Endothelial cell of umbilical vein (primary cell): ENCODE results near the gene FAM3C. TPM values are rescaled to one million over a fixed set of nuclear protein-coding genes. Genes with fewer than 3 reads are reported as not detected.

Source experiments
- BruUV-seq: library from RNA; stranded (reverse); fragments of 400-500 nt; replicated peaks from 2 replicates; lab custom pipeline; 2021; lab: Mats Ljungman, UMichigan
- CTCF ChIA-PET: fragments of 300-600, 350-600 bp; sonication (Branson Sonifier 250); formaldehyde crosslinking; loops from one replicate; lab custom pipeline; 2021; ENCODE audit warnings: antibody characterized with exemption, inconsistent platforms; lab: Charles Lee
- POLR2A ChIA-PET: fragments of 300-600, 350-600 bp; sonication (Branson Sonifier 250); formaldehyde crosslinking; loops from one replicate; lab custom pipeline; 2021; ENCODE audit warnings: antibody characterized with exemption, inconsistent platforms; lab: Charles Lee
- DNase-seq: peaks from one replicate; pipeline ENCODE4 v3.0.0-alpha.2; 2011; ENCODE audit warnings: low read depth, low spot score
- FAIRE-seq: peaks from 2 replicates; lab custom pipeline; 2011; peaks lifted over from hg19 to GRCh38; lab: Jason Lieb, UNC
- H2AFZ ChIP-seq: 2 replicates; pipeline ENCODE4 v1.6.0; 2012; ENCODE audit warnings: low read depth, low read length, control low read depth, inconsistent platforms
- H3K27ac ChIP-seq: 2 replicates; pipeline ENCODE4 v1.5.1; 2011; ENCODE audit warnings: low read depth, mild to moderate bottlenecking, control low read depth, low read length, moderate library complexity; ENCODE audit not compliant: insufficient read depth
- H3K27me3 ChIP-seq, 2 experiments: 2 replicates each; pipeline versions ENCODE4 v1.6.0 to v1.6.1; 2011; ENCODE audit warnings: low read length in 2 of 2, mixed read lengths in 1 of 2; ENCODE audit not compliant: control insufficient read depth in 2 of 2, insufficient read depth in 2 of 2
- H3K36me3 ChIP-seq, 2 experiments: 2 replicates in 1 of 2; 3 replicates in 1 of 2; pipeline ENCODE4 v1.5.1; 2011; ENCODE audit warnings: low read length in 2 of 2, mild to moderate bottlenecking in 1 of 2, moderate library complexity in 1 of 2; ENCODE audit not compliant: control insufficient read depth in 2 of 2, insufficient read depth in 2 of 2; ENCODE audit errors: extremely low read depth in 1 of 2
- H3K4me1 ChIP-seq: 3 replicates; pipeline ENCODE4 v1.5.1; 2011; ENCODE audit warnings: mild to moderate bottlenecking, low read length; ENCODE audit not compliant: control insufficient read depth, insufficient read depth; ENCODE audit errors: extremely low read depth
- H3K4me2 ChIP-seq: 2 replicates; pipeline ENCODE4 v1.6.1; 2011; ENCODE audit warnings: low read length, control low read depth, mixed read lengths; ENCODE audit not compliant: insufficient read depth
- H3K4me3 ChIP-seq, 3 experiments: fragments of 200-600 bp in 1 of 3; sonication (generic), shearing (Covaris generic) in 1 of 3; replicated peaks in 1 of 3; 2 replicates each; pipeline ENCODE4 v1.5.1; 2011 to 2016; ENCODE audit warnings: control low read depth in 3 of 3, low read length in 3 of 3, mild to moderate bottlenecking in 2 of 3, inconsistent platforms in 1 of 3, low read depth in 1 of 3, moderate library complexity in 1 of 3; ENCODE audit not compliant: insufficient read depth in 1 of 3
- H3K79me2 ChIP-seq: 2 replicates; pipeline ENCODE4 v1.6.0; 2012; ENCODE audit warnings: low read length, inconsistent platforms; ENCODE audit not compliant: control insufficient read depth, insufficient read depth
- H3K9ac ChIP-seq: replicated peaks from 2 replicates; pipeline ENCODE3; 2011; ENCODE audit warnings: low read length, control low read depth; ENCODE audit not compliant: insufficient read depth; ENCODE audit errors: extremely low read depth
- H3K9me1 ChIP-seq: replicated peaks from 3 replicates; pipeline ENCODE4 v1.6.0; 2011; ENCODE audit warnings: mild to moderate bottlenecking, low read length; ENCODE audit not compliant: control insufficient read depth, insufficient read depth; ENCODE audit errors: extremely low read depth
- H3K9me3 ChIP-seq: replicated peaks from 2 replicates; pipeline ENCODE4 v1.5.1; 2012; ENCODE audit warnings: low read length, inconsistent platforms; ENCODE audit not compliant: control insufficient read depth, insufficient read depth
- H4K20me1 ChIP-seq: replicated peaks from 2 replicates; pipeline ENCODE3; 2011; ENCODE audit warnings: mild to moderate bottlenecking, low read length; ENCODE audit not compliant: control insufficient read depth, insufficient read depth; ENCODE audit errors: extremely low read depth
- EZH2 ChIP-seq: IDR thresholded peaks from 2 replicates; pipeline ENCODE4 v1.6.1; 2012; ENCODE audit warnings: borderline replicate concordance, low read depth, mild to moderate bottlenecking, moderate library complexity, low read length, inconsistent platforms; ENCODE audit not compliant: severe bottlenecking
- FOS ChIP-seq: IDR thresholded peaks from 2 replicates; pipeline ENCODE4 v1.6.1; 2011; ENCODE audit warnings: mild to moderate bottlenecking, low read length, moderate library complexity, borderline replicate concordance; ENCODE audit not compliant: insufficient read depth
- GATA2 ChIP-seq: IDR thresholded peaks from 2 replicates; pipeline ENCODE4 v1.7.0; 2011; ENCODE audit warnings: low read depth, mild to moderate bottlenecking, moderate library complexity, mixed read lengths, low read length; ENCODE audit not compliant: insufficient read length, insufficient read depth
- JUN ChIP-seq: IDR thresholded peaks from 2 replicates; pipeline ENCODE4 v1.6.1; 2011; ENCODE audit warnings: borderline replicate concordance, low read depth; ENCODE audit not compliant: insufficient read length, insufficient read depth
- MYC ChIP-seq: IDR thresholded peaks from one replicate; pipeline ENCODE4 v1.6.1; 2011; ENCODE audit warnings: mild to moderate bottlenecking, low read depth, low read length
- POLR2A ChIP-seq: IDR thresholded peaks from 2 replicates; pipeline ENCODE4 v1.6.1; 2012; ENCODE audit warnings: low read depth, mild to moderate bottlenecking, control low read depth, low read length
- POLR2AphosphoS5 ChIP-seq: IDR thresholded peaks from 2 replicates; pipeline ENCODE4 v1.6.1; 2012; ENCODE audit warnings: low read depth, mild to moderate bottlenecking, control low read depth, low read length, moderate library complexity; ENCODE audit not compliant: insufficient read depth
- dilution Hi-C: fragments of 300-500 bp; cut with MboI; formaldehyde crosslinking; loops from one replicate; pipeline ENCODE4 v1.15.0; 2019; ENCODE audit warnings: low sequenced_read_pairs; ENCODE audit not compliant: extremely low pct_ligation_motif_present
- intact Hi-C: fragments of 100-400 bp; cut with micrococcal nuclease; formaldehyde crosslinking; loops from one replicate; pipeline ENCODE4 v1.10.0; 2022
- polyA plus RNA-seq, 4 experiments: library from polyadenylated mRNA; depleted of rRNA in 3 of 4; stranded (reverse) in 3 of 4; unstranded in 1 of 4; fragments of >200 nt; gene quantifications; 2 replicates each; pipeline versions ENCODE4 v1.2.1 to v1.2.3, GENCODE V29; 2011 to 2012; ENCODE audit warnings: missing spikeins in 1 of 4
- total RNA-seq: library from RNA; stranded (reverse); gene quantifications from 2 replicates; pipeline ENCODE4 v1.2.3, GENCODE V29; 2021
- TF ChIP-seq, protein P1 (sequence below): IDR thresholded peaks from 2 replicates; pipeline ENCODE4 v1.6.1; 2011; ENCODE audit not compliant: insufficient read depth, insufficient read length
- TF ChIP-seq, protein P2 (sequence below), 2 donors: IDR thresholded peaks; 1 replicate in 1 of 2; 2 replicates in 1 of 2; pipeline ENCODE4 v1.5.1; 2011; ENCODE audit warnings: low read length in 2 of 2, mild to moderate bottlenecking in 2 of 2, moderate library complexity in 2 of 2, control low read depth in 1 of 2, inconsistent platforms in 1 of 2, low read depth in 1 of 2; ENCODE audit not compliant: insufficient read depth in 1 of 2; ENCODE audit errors: extremely low read depth in 1 of 2

The FAM3C gene
- total and polyA plus RNA-seq, 2 donors (not counting 3 experiments of a cell fraction or from before 2014, with no cell fraction given): 20.2 to 50.0 TPM

DNA sequence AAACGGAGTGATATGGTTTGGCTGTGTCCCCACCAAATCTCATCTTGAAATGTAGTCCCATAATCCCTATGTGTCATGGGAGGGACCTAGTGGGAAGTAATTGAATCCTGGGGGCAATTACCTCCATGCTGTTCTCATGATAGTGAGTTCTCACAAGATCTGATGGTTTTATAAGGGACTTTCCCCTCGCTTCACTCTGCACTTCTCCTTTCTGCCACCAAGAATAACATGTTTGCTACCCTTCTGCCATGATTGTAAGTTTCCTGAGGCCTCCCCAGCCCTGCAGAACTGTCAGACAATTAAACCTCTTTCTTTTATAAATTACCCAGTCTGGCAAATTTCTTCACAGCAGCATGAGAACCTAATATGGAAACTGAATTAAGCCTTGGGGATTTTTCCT, 19.1 kb downstream of the FAM3C start:
- CTCF ChIA-PET: no interaction called here
- intact Hi-C loops: no loop called here
- no peaks in the 10 kb centered on the region for H3K9me3 ChIP-seq
- H3K9ac ChIP-seq: no peak overlapping the region
- BruUV-seq: no TSS peak
- dilution Hi-C loops: no loop called here
- H3K36me3 ChIP-seq: peaks cover 0 to 3% of the 10 kb centered on the region in 2 experiments
- H3K79me2 ChIP-seq: peaks cover 13% of the 10 kb centered on the region
- peaks cover 15% of the 10 kb centered on the region for H3K4me1 ChIP-seq
- POLR2A ChIA-PET: no interaction called here
- DNase-seq: no peak
- no peaks in the 10 kb centered on the region for H3K9me1 ChIP-seq
- H3K27me3 ChIP-seq: no peaks in the 10 kb centered on the region
- no peak for TF ChIP-seq FOS
- TF ChIP-seq GATA2: no peak
- TF ChIP-seq, protein P1, sequence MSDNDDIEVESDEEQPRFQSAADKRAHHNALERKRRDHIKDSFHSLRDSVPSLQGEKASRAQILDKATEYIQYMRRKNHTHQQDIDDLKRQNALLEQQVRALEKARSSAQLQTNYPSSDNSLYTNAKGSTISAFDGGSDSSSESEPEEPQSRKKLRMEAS: no peak
- no peak for TF ChIP-seq POLR2AphosphoS5
- TF ChIP-seq POLR2A: no peak
- no peak for TF ChIP-seq JUN
- no peak for TF ChIP-seq EZH2
- TF ChIP-seq, protein P2, sequence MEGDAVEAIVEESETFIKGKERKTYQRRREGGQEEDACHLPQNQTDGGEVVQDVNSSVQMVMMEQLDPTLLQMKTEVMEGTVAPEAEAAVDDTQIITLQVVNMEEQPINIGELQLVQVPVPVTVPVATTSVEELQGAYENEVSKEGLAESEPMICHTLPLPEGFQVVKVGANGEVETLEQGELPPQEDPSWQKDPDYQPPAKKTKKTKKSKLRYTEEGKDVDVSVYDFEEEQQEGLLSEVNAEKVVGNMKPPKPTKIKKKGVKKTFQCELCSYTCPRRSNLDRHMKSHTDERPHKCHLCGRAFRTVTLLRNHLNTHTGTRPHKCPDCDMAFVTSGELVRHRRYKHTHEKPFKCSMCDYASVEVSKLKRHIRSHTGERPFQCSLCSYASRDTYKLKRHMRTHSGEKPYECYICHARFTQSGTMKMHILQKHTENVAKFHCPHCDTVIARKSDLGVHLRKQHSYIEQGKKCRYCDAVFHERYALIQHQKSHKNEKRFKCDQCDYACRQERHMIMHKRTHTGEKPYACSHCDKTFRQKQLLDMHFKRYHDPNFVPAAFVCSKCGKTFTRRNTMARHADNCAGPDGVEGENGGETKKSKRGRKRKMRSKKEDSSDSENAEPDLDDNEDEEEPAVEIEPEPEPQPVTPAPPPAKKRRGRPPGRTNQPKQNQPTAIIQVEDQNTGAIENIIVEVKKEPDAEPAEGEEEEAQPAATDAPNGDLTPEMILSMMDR (IDR thresholded peaks at IDR 0.05; ENCODE audit: extremely low read depth in 1 of 2, insufficient read depth in 1 of 2, low read depth in 1 of 2, low read length in 2 of 2): no peak
- TF ChIP-seq MYC: no peak
- FAIRE-seq: no peak
- H4K20me1 ChIP-seq: no peaks in the 10 kb centered on the region
- H3K4me2 ChIP-seq: no peak overlapping the region
- H3K27ac ChIP-seq: no peak overlapping the region
- no peak overlapping the region for H2AFZ ChIP-seq
- no peak overlapping the region for H3K4me3 ChIP-seq
